Measurements from ENCODE around the gene MYRF. TPM values are rescaled to one million over a fixed set of nuclear protein-coding genes. Genes with fewer than 3 reads are reported as not detected.

The MYRF gene
- total and polyA plus RNA-seq, 2 of the 13 experiments (the other 11 are each of a cell fraction or from before 2014, with no cell fraction given): 10.2 to 25.9 TPM

- H3K4me3 ChIP-seq (replicated peaks in 1 of 3; ENCODE audit: insufficient read depth in 1 of 3, low read depth in 2 of 3, low read length in 3 of 3): peak overlapping the region; percentile 21 to 66 (median 32); a peak in 5 of 6 replicates
- WGBS (ENCODE audit: low lambda C conversion rate): 75% methylated on average over 12 of the region's 15 CpGs
- intact Hi-C loops (cut with micrococcal nuclease; ENCODE audit: unreplicated experiment): no loop called here
- TF ChIP-seq SNAPC4 (CRISPR knock-in tag; IDR thresholded peaks at IDR 0.05): 0 out of 2 replicates have a peak, but pooled peaks have one; percentile 14
- no peak for TF ChIP-seq ZNF775 (CRISPR knock-in tag; IDR thresholded peaks at IDR 0.05; ENCODE audit: borderline replicate concordance)
- TF ChIP-seq, protein P1, sequence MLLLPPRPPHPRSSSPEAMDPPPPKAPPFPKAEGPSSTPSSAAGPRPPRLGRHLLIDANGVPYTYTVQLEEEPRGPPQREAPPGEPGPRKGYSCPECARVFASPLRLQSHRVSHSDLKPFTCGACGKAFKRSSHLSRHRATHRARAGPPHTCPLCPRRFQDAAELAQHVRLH (CRISPR knock-in tag; IDR thresholded peaks at IDR 0.05; ENCODE audit: borderline replicate concordance, low read depth): 0 out of 2 replicates have a peak, but pooled peaks have one; percentile 5
- TF ChIP-seq ZNF138 (CRISPR knock-in tag; IDR thresholded peaks at IDR 0.05; ENCODE audit: low read depth): no peak
- TF ChIP-seq RBAK (CRISPR knock-in tag; IDR thresholded peaks at IDR 0.05): 0 out of 2 replicates have a peak, but pooled peaks have one; percentile 4
- TF ChIP-seq, protein P2, sequence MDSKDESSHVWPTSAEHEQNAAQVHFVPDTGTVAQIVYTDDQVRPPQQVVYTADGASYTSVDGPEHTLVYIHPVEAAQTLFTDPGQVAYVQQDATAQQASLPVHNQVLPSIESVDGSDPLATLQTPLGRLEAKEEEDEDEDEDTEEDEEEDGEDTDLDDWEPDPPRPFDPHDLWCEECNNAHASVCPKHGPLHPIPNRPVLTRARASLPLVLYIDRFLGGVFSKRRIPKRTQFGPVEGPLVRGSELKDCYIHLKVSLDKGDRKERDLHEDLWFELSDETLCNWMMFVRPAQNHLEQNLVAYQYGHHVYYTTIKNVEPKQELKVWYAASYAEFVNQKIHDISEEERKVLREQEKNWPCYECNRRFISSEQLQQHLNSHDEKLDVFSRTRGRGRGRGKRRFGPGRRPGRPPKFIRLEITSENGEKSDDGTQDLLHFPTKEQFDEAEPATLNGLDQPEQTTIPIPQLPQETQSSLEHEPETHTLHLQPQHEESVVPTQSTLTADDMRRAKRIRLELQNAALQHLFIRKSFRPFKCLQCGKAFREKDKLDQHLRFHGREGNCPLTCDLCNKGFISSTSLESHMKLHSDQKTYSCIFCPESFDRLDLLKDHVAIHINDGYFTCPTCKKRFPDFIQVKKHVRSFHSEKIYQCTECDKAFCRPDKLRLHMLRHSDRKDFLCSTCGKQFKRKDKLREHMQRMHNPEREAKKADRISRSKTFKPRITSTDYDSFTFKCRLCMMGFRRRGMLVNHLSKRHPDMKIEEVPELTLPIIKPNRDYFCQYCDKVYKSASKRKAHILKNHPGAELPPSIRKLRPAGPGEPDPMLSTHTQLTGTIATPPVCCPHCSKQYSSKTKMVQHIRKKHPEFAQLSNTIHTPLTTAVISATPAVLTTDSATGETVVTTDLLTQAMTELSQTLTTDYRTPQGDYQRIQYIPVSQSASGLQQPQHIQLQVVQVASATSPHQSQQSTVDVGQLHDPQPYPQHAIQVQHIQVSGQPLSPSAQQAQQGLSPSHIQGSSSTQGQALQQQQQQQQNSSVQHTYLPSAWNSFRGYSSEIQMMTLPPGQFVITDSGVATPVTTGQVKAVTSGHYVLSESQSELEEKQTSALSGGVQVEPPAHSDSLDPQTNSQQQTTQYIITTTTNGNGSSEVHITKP (CRISPR knock-in tag; IDR thresholded peaks at IDR 0.05; ENCODE audit: low read depth): 0 out of 2 replicates have a peak, but pooled peaks have one; percentile 4
- no peak for TF ChIP-seq ZNF225 (CRISPR knock-in tag; IDR thresholded peaks at IDR 0.05)
- peak; percentile 68; the same call in 1 of the 2 replicates for TF ChIP-seq ZBTB33 (CRISPR knock-in tag; IDR thresholded peaks at IDR 0.05)
- TF ChIP-seq ZNF34 (CRISPR knock-in tag; IDR thresholded peaks at IDR 0.05; ENCODE audit: borderline replicate concordance): 0 out of 2 replicates have a peak, but pooled peaks have one; percentile 5
- TF ChIP-seq ZNF629 (CRISPR knock-in tag; conservative IDR thresholded peaks at IDR 0.05): peak; percentile 88
- peak; percentile 26; the same call in 1 of the 2 replicates for TF ChIP-seq SAFB2 (CRISPR knock-in tag; IDR thresholded peaks at IDR 0.05; ENCODE audit: borderline replicate concordance, low read depth)
These were observed 4.9 kb downstream of the MYRF start for GRCh38 chr11:61757213-61757862.

More at GRCh38 chr11:61757213-61757862, 4.9 kb downstream of the MYRF start:
- BruUV-seq (replicated peaks): no TSS peak
- FAIRE-seq (no peak), DNase-seq (ENCODE audit: low spot score) (no peak), ATAC-seq (peak; percentile 2)
- Histone ChIP-seq H3K79me2 (ENCODE audit: insufficient read depth, low read length) (peaks cover 70% of the 10 kb centered on the region), H3K9me3 (ENCODE audit: low read length) (no peaks in the 10 kb centered on the region), H3K4me2 (ENCODE audit: low read depth, low read length) (peak overlapping the region; percentile 93), H3K36me3 (replicated peaks in 1 of 2; ENCODE audit: control insufficient read depth in 1 of 2, insufficient read depth in 2 of 2, low read length in 2 of 2) (no peaks in the 10 kb centered on the region), H4K20me1 (ENCODE audit: insufficient read depth, low read length) (0 out of 2 replicates have a peak, but pooled peaks cover 2% of the 10 kb centered on the region), H3K27me3 (ENCODE audit: control insufficient read depth in 1 of 2, insufficient read depth in 2 of 2, low read length in 2 of 2) (no peaks in the 10 kb centered on the region), H3K4me1 (ENCODE audit: insufficient read depth, low read length) (peaks cover 65% of the 10 kb centered on the region), H2AFZ (ENCODE audit: low read length) (no peak overlapping the region), H3K9ac (ENCODE audit: insufficient read depth, low read depth, low read length) (peak overlapping the region; percentile 89), H3K27ac (ENCODE audit: extremely low read length, insufficient read depth, low read length) (peak overlapping the region; percentile 100)
- ChIA-PET POLR2A (interaction anchor here (0.7 to 4.6 kb wide), 13 partner anchors 9 to 217 kb away, joined by 3 to 92 read pairs (median 5); partner anchors contain the start of genes FEN1 and TMEM258), CTCF (ENCODE audit: low intra/inter-chr PET ratio, low total read pairs) (interaction anchor here (0.9 to 1.2 kb wide), 2 partner anchors 12 to 19 kb away, joined by 3 to 4 read pairs; no protein-coding TSS in a partner anchor)
- in situ Hi-C loops (cut with HindIII; ENCODE audit: extremely low pct_ligation_motif_present, low pct_unique_long_range_greater_than_20kb): no loop called here

Measured in HepG2 (cell line).